Measurements from ENCODE around the gene FOSL1. TPM values are rescaled to one million over a fixed set of nuclear protein-coding genes. Genes with fewer than 3 reads are reported as not detected.

FOSL1 gene
- polyA plus RNA-seq, 1 donor (not counting 4 experiments of a cell fraction or from before 2014, with no cell fraction given) = 21.8 TPM

DNA sequence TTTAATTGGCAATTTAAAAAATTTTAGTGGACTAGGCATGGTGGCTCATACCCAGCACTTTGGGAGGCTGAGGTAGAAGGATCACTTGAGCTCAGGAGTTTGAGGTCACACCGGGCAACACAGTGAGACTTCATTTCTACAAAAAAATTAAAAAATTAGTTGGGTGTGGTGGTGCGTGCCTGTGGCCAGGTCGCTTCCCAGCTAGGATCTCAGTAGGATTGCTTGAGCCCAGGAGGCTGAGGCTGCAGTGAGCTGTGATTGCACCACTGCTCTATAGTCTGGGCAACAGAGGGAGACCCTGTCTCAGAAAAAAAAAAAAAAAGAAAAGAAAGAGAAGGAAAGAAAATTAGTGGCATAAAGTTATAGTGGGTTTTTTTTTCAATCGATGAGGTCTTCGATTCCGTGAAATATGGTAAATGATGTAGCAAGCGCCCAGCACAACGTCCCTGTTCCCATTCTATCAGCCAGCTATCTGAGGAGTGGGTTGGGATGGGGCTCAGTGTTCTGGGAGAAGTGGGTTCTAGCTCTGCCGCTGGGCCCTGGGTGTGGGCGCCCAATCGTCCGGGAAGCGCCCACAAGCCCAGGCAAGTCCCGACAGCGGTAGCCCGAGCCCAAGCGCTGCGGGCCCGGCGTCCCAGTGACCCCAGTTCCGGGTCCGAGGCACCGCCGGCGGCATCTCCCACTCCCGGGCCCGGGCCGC lies 1.4 kb downstream of the FOSL1 start:
- H3K27me3 ChIP-seq (ENCODE audit: control insufficient read depth, extremely low read depth, insufficient read depth, low read length) = no peaks in the 10 kb centered on the region
- H3K36me3 ChIP-seq (ENCODE audit: control insufficient read depth in 2 of 2, extremely low read depth in 1 of 2, insufficient read depth in 2 of 2, low read length in 2 of 2) = peaks cover 21 to 39% of the 10 kb centered on the region in 2 experiments
- no peak overlapping the region for H2AFZ ChIP-seq (ENCODE audit: control insufficient read depth, low read length)
- peaks cover 33% of the 10 kb centered on the region for H4K20me1 ChIP-seq (ENCODE audit: control insufficient read depth, extremely low read depth, insufficient read depth, low read length)
- H3K4me1 ChIP-seq (ENCODE audit: control insufficient read depth, extremely low read depth, insufficient read depth, low read length) = peaks cover 71% of the 10 kb centered on the region
- no peaks in the 10 kb centered on the region for H3K9me3 ChIP-seq (ENCODE audit: control insufficient read depth, low read depth, low read length)
- H3K27ac ChIP-seq (ENCODE audit: control insufficient read depth, insufficient read depth, low read length) = peak overlapping the region; percentile 98
- dilution Hi-C loops (cut with MboI; ENCODE audit: extremely low pct_ligation_motif_present, low sequenced_read_pairs) = no loop called here
- H3K9ac ChIP-seq (ENCODE audit: control insufficient read depth, extremely low read depth, insufficient read depth, low read length) = peak overlapping the region; percentile 99
- H3K9me1 ChIP-seq (ENCODE audit: control insufficient read depth, extremely low read depth, insufficient read depth, low read length) = peaks cover 2% of the 10 kb centered on the region
- no peak for DNase-seq (ENCODE audit: low read depth, low spot score)
- H3K79me2 ChIP-seq (ENCODE audit: control insufficient read depth, insufficient read depth, low read length) = peaks cover 67% of the 10 kb centered on the region
- H3K4me2 ChIP-seq (ENCODE audit: control insufficient read depth, extremely low read depth, insufficient read depth, low read depth, low read length) = peak overlapping the region; percentile 100
- no peak for FAIRE-seq
- TF ChIP-seq, protein P1, sequence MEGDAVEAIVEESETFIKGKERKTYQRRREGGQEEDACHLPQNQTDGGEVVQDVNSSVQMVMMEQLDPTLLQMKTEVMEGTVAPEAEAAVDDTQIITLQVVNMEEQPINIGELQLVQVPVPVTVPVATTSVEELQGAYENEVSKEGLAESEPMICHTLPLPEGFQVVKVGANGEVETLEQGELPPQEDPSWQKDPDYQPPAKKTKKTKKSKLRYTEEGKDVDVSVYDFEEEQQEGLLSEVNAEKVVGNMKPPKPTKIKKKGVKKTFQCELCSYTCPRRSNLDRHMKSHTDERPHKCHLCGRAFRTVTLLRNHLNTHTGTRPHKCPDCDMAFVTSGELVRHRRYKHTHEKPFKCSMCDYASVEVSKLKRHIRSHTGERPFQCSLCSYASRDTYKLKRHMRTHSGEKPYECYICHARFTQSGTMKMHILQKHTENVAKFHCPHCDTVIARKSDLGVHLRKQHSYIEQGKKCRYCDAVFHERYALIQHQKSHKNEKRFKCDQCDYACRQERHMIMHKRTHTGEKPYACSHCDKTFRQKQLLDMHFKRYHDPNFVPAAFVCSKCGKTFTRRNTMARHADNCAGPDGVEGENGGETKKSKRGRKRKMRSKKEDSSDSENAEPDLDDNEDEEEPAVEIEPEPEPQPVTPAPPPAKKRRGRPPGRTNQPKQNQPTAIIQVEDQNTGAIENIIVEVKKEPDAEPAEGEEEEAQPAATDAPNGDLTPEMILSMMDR (optimal IDR thresholded peaks at IDR 0.05 in 1 of 3, IDR thresholded peaks at IDR 0.05 in 1 of 3, conservative IDR thresholded peaks at IDR 0.05 in 1 of 3; ENCODE audit: extremely low read depth in 1 of 3, insufficient read depth in 2 of 3, low read length in 3 of 3) = no peak
- TF ChIP-seq EZH2 (IDR thresholded peaks at IDR 0.05; ENCODE audit: low read length) = no peak
- H3K4me3 ChIP-seq (ENCODE audit: control insufficient read depth in 2 of 3, extremely low read depth in 1 of 3, insufficient read depth in 2 of 3, low read depth in 1 of 3, low read length in 3 of 3) = peak overlapping the region; percentile 94 to 99 (median 97)

DNA sequence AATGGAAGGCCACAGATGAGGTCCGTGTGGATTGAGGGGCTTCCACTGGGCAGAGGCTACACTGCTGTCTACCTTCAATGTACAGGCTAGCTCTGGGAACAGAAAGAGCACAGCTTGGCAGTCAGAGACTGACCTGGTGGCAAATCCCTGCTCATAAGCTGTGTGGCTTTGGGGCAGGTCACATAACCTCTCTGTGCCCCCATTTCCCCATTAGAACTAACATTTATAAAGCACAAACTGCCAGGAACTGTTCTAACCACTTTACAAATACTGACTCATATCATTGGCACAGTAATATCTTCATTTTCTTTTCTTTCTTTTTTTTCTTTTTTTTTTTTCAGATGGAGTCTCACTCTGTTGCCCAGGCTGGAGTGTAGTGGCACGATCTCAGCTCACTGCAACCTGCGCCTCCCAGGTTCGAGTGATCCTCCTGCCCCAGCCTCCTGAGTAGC lies 3.1 kb downstream of the FOSL1 start:
- Histone ChIP-seq H3K4me2 (ENCODE audit: control insufficient read depth, extremely low read depth, insufficient read depth, low read depth, low read length) (peak overlapping the region; percentile 100), H3K9me1 (ENCODE audit: control insufficient read depth, extremely low read depth, insufficient read depth, low read length) (peaks cover 2% of the 10 kb centered on the region), H3K27me3 (ENCODE audit: control insufficient read depth, extremely low read depth, insufficient read depth, low read length) (no peaks in the 10 kb centered on the region), H3K9ac (ENCODE audit: control insufficient read depth, extremely low read depth, insufficient read depth, low read length) (peak overlapping the region; percentile 99), H3K79me2 (ENCODE audit: control insufficient read depth, insufficient read depth, low read length) (peaks cover 77% of the 10 kb centered on the region), H3K36me3 (ENCODE audit: control insufficient read depth in 2 of 2, extremely low read depth in 1 of 2, insufficient read depth in 2 of 2, low read length in 2 of 2) (peaks cover 24 to 53% of the 10 kb centered on the region in 2 experiments), H3K27ac (ENCODE audit: control insufficient read depth, insufficient read depth, low read length) (peak overlapping the region; percentile 98), H4K20me1 (ENCODE audit: control insufficient read depth, extremely low read depth, insufficient read depth, low read length) (peaks cover 44% of the 10 kb centered on the region), H2AFZ (ENCODE audit: control insufficient read depth, low read length) (no peak overlapping the region), H3K9me3 (ENCODE audit: control insufficient read depth, low read depth, low read length) (no peaks in the 10 kb centered on the region), H3K4me1 (ENCODE audit: control insufficient read depth, extremely low read depth, insufficient read depth, low read length) (peaks cover 68% of the 10 kb centered on the region), H3K4me3 (ENCODE audit: control insufficient read depth in 2 of 3, extremely low read depth in 1 of 3, insufficient read depth in 2 of 3, low read depth in 1 of 3, low read length in 3 of 3) (peak overlapping the region; percentile 94 to 99 (median 97))
- no peak for TF ChIP-seq EZH2 (IDR thresholded peaks at IDR 0.05; ENCODE audit: low read length)
- TF ChIP-seq, protein P1 (optimal IDR thresholded peaks at IDR 0.05 in 1 of 3, IDR thresholded peaks at IDR 0.05 in 1 of 3, conservative IDR thresholded peaks at IDR 0.05 in 1 of 3; ENCODE audit: extremely low read depth in 1 of 3, insufficient read depth in 2 of 3, low read length in 3 of 3) = no peak
- no peak for DNase-seq (ENCODE audit: low read depth, low spot score)
- dilution Hi-C loops (cut with MboI; ENCODE audit: extremely low pct_ligation_motif_present, low sequenced_read_pairs) = no loop called here
- FAIRE-seq = no peak

Data from keratinocyte (primary cell).